IMR-90 (cell line): ENCODE measurements around the gene CCSER1. TPM values are rescaled to one million over a fixed set of nuclear protein-coding genes. Genes with fewer than 3 reads are reported as not detected.

ENCODE experiments used
- ATAC-seq: fragments of 200-7000 bp; cut with Tn5 transposase; 2 replicates; pipeline ENCODE4 v1.9.1; 2020; ENCODE audit warnings: low read depth, mild to moderate bottlenecking, moderate library complexity
- BruUV-seq: library from RNA; stranded (reverse); fragments of 400-500 nt; replicated peaks from 2 replicates; lab custom pipeline; 2021; lab: Mats Ljungman, UMichigan
- CTCF ChIA-PET: fragments of 300-600 bp; formaldehyde crosslinking; extraction: SDS; loops from one replicate; lab custom pipeline; 2021; ENCODE audit warnings: antibody characterized with exemption; lab: Yijun Ruan, JAX
- POLR2A ChIA-PET: fragments of 300-600 bp; sonication (Branson Sonifier 250); formaldehyde crosslinking; loops from one replicate; lab custom pipeline; 2022; ENCODE audit warnings: antibody characterized with exemption; ENCODE audit not compliant: unreplicated experiment; lab: Charles Lee
- DNase-seq: peaks from one replicate; pipeline ENCODE4 v3.0.0; 2013
- H2AFZ ChIP-seq: replicated peaks from 2 replicates; pipeline ENCODE3; 2013; ENCODE audit warnings: low read length, mild to moderate bottlenecking; ENCODE audit not compliant: poor library complexity
- H2AK5ac ChIP-seq: 2 replicates; pipeline ENCODE4 v1.6.1; 2013; ENCODE audit warnings: low read depth, low read length, inconsistent platforms
- H2AK9ac ChIP-seq: replicated peaks from 2 replicates; pipeline ENCODE3; 2013; ENCODE audit warnings: mild to moderate bottlenecking, low read depth, low read length, moderate library complexity; ENCODE audit not compliant: poor library complexity
- H2BK120ac ChIP-seq: 2 replicates; pipeline ENCODE4 v1.6.1; 2013; ENCODE audit warnings: low read depth, low read length, inconsistent platforms
- H2BK15ac ChIP-seq: 3 replicates; pipeline ENCODE4 v1.6.1; 2013; ENCODE audit warnings: low read depth, low read length, inconsistent platforms
- H2BK20ac ChIP-seq: 2 replicates; pipeline ENCODE4 v1.6.1; 2013; ENCODE audit warnings: low read depth, mild to moderate bottlenecking, inconsistent platforms, low read length, moderate library complexity
- H2BK5ac ChIP-seq: 2 replicates; pipeline ENCODE4 v1.6.1; 2013; ENCODE audit warnings: mild to moderate bottlenecking, low read depth, low read length, inconsistent platforms; ENCODE audit not compliant: poor library complexity, severe bottlenecking
- H3K14ac ChIP-seq: replicated peaks from 2 replicates; pipeline ENCODE4 v1.6.1; 2013; ENCODE audit warnings: low read depth, low read length, inconsistent platforms
- H3K18ac ChIP-seq: 2 replicates; pipeline ENCODE4 v1.6.1; 2013; ENCODE audit warnings: low read depth, low read length, control low read depth
- H3K23ac ChIP-seq: 2 replicates; pipeline ENCODE4 v1.6.1; 2013; ENCODE audit warnings: low read depth, low read length, inconsistent platforms
- H3K27ac ChIP-seq: 2 replicates; pipeline ENCODE4 v1.5.1; 2013; ENCODE audit warnings: mild to moderate bottlenecking, control low read depth, low read length; ENCODE audit not compliant: insufficient read depth
- H3K27me3 ChIP-seq: 2 replicates; pipeline ENCODE4 v1.6.1; 2013; ENCODE audit warnings: low read length; ENCODE audit not compliant: control insufficient read depth, insufficient read depth
- H3K36me3 ChIP-seq: 2 replicates; pipeline ENCODE4 v1.6.1; 2013; ENCODE audit warnings: low read length, mixed read lengths; ENCODE audit not compliant: control insufficient read depth, insufficient read depth
- H3K4ac ChIP-seq: 2 replicates; pipeline ENCODE4 v1.6.1; 2013; ENCODE audit warnings: low read depth, low read length, inconsistent platforms
- H3K4me1 ChIP-seq: 2 replicates; pipeline ENCODE4 v1.6.1; 2013; ENCODE audit warnings: low read length, mixed read lengths; ENCODE audit not compliant: control insufficient read depth, insufficient read depth
- H3K4me2 ChIP-seq: 2 replicates; pipeline ENCODE4 v1.6.1; 2013; ENCODE audit warnings: low read depth, mild to moderate bottlenecking, control low read depth, low read length, moderate library complexity
- H3K4me3 ChIP-seq: 2 replicates; pipeline ENCODE4 v1.5.1; 2013; ENCODE audit warnings: low read depth, mild to moderate bottlenecking, control low read depth, low read length, moderate library complexity; ENCODE audit not compliant: insufficient read depth
- H3K56ac ChIP-seq: 2 replicates; pipeline ENCODE4 v1.6.1; 2013; ENCODE audit warnings: low read length, inconsistent platforms; ENCODE audit not compliant: insufficient read depth; ENCODE audit errors: extremely low read depth
- H3K79me1 ChIP-seq, 2 experiments: 2 replicates each; pipeline ENCODE4 v1.6.1; 2013; ENCODE audit warnings: low read length in 2 of 2, inconsistent platforms in 1 of 2, low read depth in 1 of 2
- H3K9ac ChIP-seq: 2 replicates; pipeline ENCODE4 v1.6.1; 2013; ENCODE audit warnings: low read depth, low read length, control low read depth
- H3K9me1 ChIP-seq: 2 replicates; pipeline ENCODE4 v1.6.1; 2013; ENCODE audit warnings: low read length, inconsistent platforms; ENCODE audit not compliant: insufficient read depth
- H3K9me3 ChIP-seq: 2 replicates; pipeline ENCODE4 v1.6.1; 2013; ENCODE audit warnings: low read length; ENCODE audit not compliant: control insufficient read depth, insufficient read depth
- H4K20me1 ChIP-seq: 2 replicates; pipeline ENCODE4 v1.6.1; 2013; ENCODE audit warnings: low read length, inconsistent platforms; ENCODE audit not compliant: insufficient read depth
- H4K5ac ChIP-seq: 2 replicates; pipeline ENCODE4 v1.6.1; 2013; ENCODE audit warnings: mild to moderate bottlenecking, low read depth, low read length, control low read depth
- H4K8ac ChIP-seq, 2 experiments: 2 replicates each; pipeline ENCODE4 v1.6.1; 2013; ENCODE audit warnings: low read depth in 2 of 2, low read length in 2 of 2, control low read depth in 1 of 2, inconsistent platforms in 1 of 2
- H4K91ac ChIP-seq: 2 replicates; pipeline ENCODE4 v1.6.1; 2013; ENCODE audit warnings: low read depth, low read length, inconsistent platforms; ENCODE audit not compliant: insufficient read depth
- BHLHE40 ChIP-seq: fragments of 150-350 bp; IDR thresholded peaks from 2 replicates; pipeline ENCODE4 v1.6.1; 2016; ENCODE audit warnings: mild to moderate bottlenecking, low read depth, low read length
- CEBPB ChIP-seq: IDR thresholded peaks from 2 replicates; pipeline ENCODE4 v1.6.1; 2012; ENCODE audit warnings: low read depth, low read length, improper control_type of control experiment
- CHD1 ChIP-seq: IDR thresholded peaks from 2 replicates; pipeline ENCODE4 v1.6.1; 2012; ENCODE audit warnings: low read depth, low read length, improper control_type of control experiment
- FOS ChIP-seq: fragments of 150-350 bp; IDR thresholded peaks from 2 replicates; pipeline ENCODE4 v1.6.1; 2016; ENCODE audit warnings: low read depth, low read length
- NFE2L2 ChIP-seq: fragments of 150-350 bp; IDR thresholded peaks from 2 replicates; pipeline ENCODE4 v1.6.1; 2016; ENCODE audit warnings: low read depth, mild to moderate bottlenecking, low read length
- POLR2A ChIP-seq: IDR thresholded peaks from 2 replicates; pipeline ENCODE4 v1.6.1; 2012; ENCODE audit warnings: mild to moderate bottlenecking, low read depth, low read length
- RCOR1 ChIP-seq: IDR thresholded peaks from 2 replicates; pipeline ENCODE4 v1.6.1; 2012; ENCODE audit warnings: mild to moderate bottlenecking, low read length, improper control_type of control experiment; ENCODE audit not compliant: insufficient replicate concordance
- SMC3 ChIP-seq: fragments of 150-350 bp; IDR thresholded peaks from 2 replicates; pipeline ENCODE4 v1.6.1; 2016; ENCODE audit warnings: low read depth, mild to moderate bottlenecking, antibody characterized with exemption, low read length, moderate library complexity
- WGBS, 2 experiments: methylation state at CpG; one replicate each; pipeline versions ENCODE4 v1.1.5 to v1.1.7; 2013; ENCODE audit warnings: missing lambda C conversion rate in 2 of 2; ENCODE audit not compliant: insufficient read length in 1 of 2; ENCODE audit errors: extremely low coverage in 2 of 2; 5-methylcytosine and 5-hydroxymethylcytosine counted together
- dilution Hi-C: fragments of 300-500 bp; cut with HindIII; formaldehyde crosslinking; loops from one replicate; pipeline ENCODE4 v1.14.3; 2018; ENCODE audit warnings: low sequenced_read_pairs; ENCODE audit not compliant: unreplicated experiment
- in situ Hi-C: fragments of 300-500 bp; cut with MboI; formaldehyde crosslinking; loops from 3 replicates; pipeline ENCODE4 v1.14.3; 2019; ENCODE audit warnings: low sequenced_read_pairs, inconsistent platforms, mixed read lengths
- intact Hi-C: fragments of 100-400 bp; cut with micrococcal nuclease; formaldehyde crosslinking; loops from 2 replicates; pipeline ENCODE4 v1.10.0; 2022
- polyA plus RNA-seq, 3 experiments: library from polyadenylated mRNA; depleted of rRNA; stranded (reverse); fragments of >200 nt; gene quantifications; 2 replicates each; pipeline ENCODE4 v1.2.3, GENCODE V29; 2012; ENCODE audit warnings: low replicate concordance in 1 of 3
- total RNA-seq: library from RNA; depleted of rRNA; stranded (reverse); fragments of >200 nt; gene quantifications from 2 replicates; pipeline ENCODE4 v1.2.3, GENCODE V29; 2012

The CCSER1 gene
- total and polyA plus RNA-seq, 2 of the 4 experiments (the other 2 are of a cell fraction), result not detected

GRCh38 chr4:91111556-91111955, 984.4 kb downstream of the CCSER1 start:
- dilution Hi-C loops, result no loop called here
- POLR2A ChIA-PET, result no interaction called here
- no peak overlapping the region for H3K27ac ChIP-seq

More at GRCh38 chr4:91111556-91111955, 984.4 kb downstream of the CCSER1 start:
- no peak overlapping the region for H3K4ac ChIP-seq
- no peaks in the 10 kb centered on the region for H3K36me3 ChIP-seq
- DNase-seq (no peak), ATAC-seq (no peak)
- no peak overlapping the region for H2AK5ac ChIP-seq
- H3K9me1 ChIP-seq, result no peaks in the 10 kb centered on the region
- no peak overlapping the region for H4K8ac ChIP-seq
- no peak overlapping the region for H2AFZ ChIP-seq
- H2AK9ac ChIP-seq, result no peak overlapping the region
- no peak overlapping the region for H3K14ac ChIP-seq
- no peak overlapping the region for H3K4me3 ChIP-seq
- no peak for TF ChIP-seq CHD1
- no peak for TF ChIP-seq BHLHE40
- no peak for TF ChIP-seq NFE2L2
- no peak for TF ChIP-seq CEBPB
- TF ChIP-seq SMC3, result no peak
- no peak for TF ChIP-seq FOS
- TF ChIP-seq POLR2A, result no peak
- TF ChIP-seq RCOR1, result no peak
- H3K4me1 ChIP-seq, result no peaks in the 10 kb centered on the region
- CTCF ChIA-PET, result interaction anchor here (0.6 kb wide), 1 partner anchor 77 kb away, joined by 3 read pairs; no protein-coding TSS in a partner anchor
- intact Hi-C loops (loop anchor here (10.0 kb wide), 2 partner anchors 797 to 1183 kb away; no protein-coding TSS in a partner anchor), in situ Hi-C loops (no loop called here)
- H3K9ac ChIP-seq, result no peak overlapping the region
- no peak overlapping the region for H3K23ac ChIP-seq
- no peak overlapping the region for H2BK120ac ChIP-seq
- no TSS peak for BruUV-seq
- H2BK20ac ChIP-seq, result no peak overlapping the region
- no peaks in the 10 kb centered on the region for H3K79me1 ChIP-seq
- no peak overlapping the region for H3K56ac ChIP-seq
- no CpG with 5 or more reads among the region's 1 CpG for WGBS, 2 experiments
- H4K20me1 ChIP-seq, result no peaks in the 10 kb centered on the region
- no peak overlapping the region for H3K4me2 ChIP-seq
- no peaks in the 10 kb centered on the region for H3K9me3 ChIP-seq
- no peak overlapping the region for H3K18ac ChIP-seq
- H2BK15ac ChIP-seq, result no peak overlapping the region
- no peak overlapping the region for H4K5ac ChIP-seq
- H3K27me3 ChIP-seq, result no peaks in the 10 kb centered on the region
- H4K91ac ChIP-seq, result no peak overlapping the region
- no peak overlapping the region for H2BK5ac ChIP-seq
